ENCODE measurements around the gene PALM. TPM values are rescaled to one million over a fixed set of nuclear protein-coding genes. Genes with fewer than 3 reads are reported as not detected.
A peak's percentile ranks its signal among the peaks of the same experiment; 100 is the strongest.

Gene PALM
- total RNA-seq, 1 experiment from 2014 or later: 18.5 TPM

- Histone ChIP-seq H4K8ac (replicated peaks; ENCODE audit: insufficient read length, low read depth, low read length) (no peak overlapping the region), H4K91ac (ENCODE audit: insufficient read length, low read depth, low read length) (no peak overlapping the region), H3K79me1 (ENCODE audit: insufficient read depth, low read depth, low read length, poor library complexity, severe bottlenecking) (peaks cover 2% of the 10 kb centered on the region), H3K14ac (ENCODE audit: insufficient read depth, low read length) (peak overlapping the region; percentile 71), H3K4ac (ENCODE audit: low read depth, low read length) (no peak overlapping the region), H2BK5ac (ENCODE audit: insufficient read length, low read length) (no peak overlapping the region), H3K27me3 (ENCODE audit: insufficient read depth, low read length) (no peaks in the 10 kb centered on the region), H2AFZ (ENCODE audit: low read length) (no peak overlapping the region), H3K18ac (ENCODE audit: insufficient read length, low read depth, low read length) (no peak overlapping the region), H4K5ac (ENCODE audit: insufficient read length, low read depth, low read length) (no peak overlapping the region), H2BK20ac (ENCODE audit: low read depth, low read length, poor library complexity, severe bottlenecking) (no peak overlapping the region), H2BK15ac (ENCODE audit: low read depth, low read length) (no peak overlapping the region), H2BK120ac (ENCODE audit: low read depth, low read length, poor library complexity, severe bottlenecking) (no peak overlapping the region), H3K23me2 (ENCODE audit: insufficient read length, low read depth, low read length, poor library complexity, severe bottlenecking) (peaks cover 7% of the 10 kb centered on the region), H4K20me1 (ENCODE audit: control insufficient read depth, insufficient read depth, insufficient read length) (peaks cover 8% of the 10 kb centered on the region), H3K4me2 (ENCODE audit: insufficient read depth, insufficient read length, low read length) (peak overlapping the region; percentile 69), H3K9ac (ENCODE audit: extremely low read depth, insufficient read length, low read length) (peak overlapping the region; percentile 73), H3T11ph (ENCODE audit: low read length) (no peak overlapping the region), H3K27ac (ENCODE audit: insufficient read length, low read depth, low read length) (no peak overlapping the region), H3K79me2 (ENCODE audit: insufficient read depth, low read length) (peaks cover 49% of the 10 kb centered on the region; the same call in 1 of the 2 replicates), H3K56ac (ENCODE audit: insufficient read length, low read depth, low read length) (no peak overlapping the region), H3K23ac (ENCODE audit: insufficient read length, low read depth, low read length) (no peak overlapping the region), H2AK5ac (ENCODE audit: insufficient read length, low read length) (no peak overlapping the region), H2BK12ac (ENCODE audit: insufficient read length, low read depth, low read length) (no peak overlapping the region), H3K9me3 (ENCODE audit: control insufficient read depth, low read depth, low read length) (no peaks in the 10 kb centered on the region), H3K4me1 (ENCODE audit: insufficient read depth, low read length) (no peaks in the 10 kb centered on the region; the same call in 1 of the 2 replicates)
- no CpG with 5 or more reads among the region's 81 CpGs for WGBS (ENCODE audit: extremely low coverage, insufficient read length, low lambda C conversion rate)
- no peak for TF ChIP-seq CTCF (conservative IDR thresholded peaks at IDR 0.05)
- peaks cover 0 to 2% (median 0%) of the 10 kb centered on the region in 3 experiments; a peak in 3 of 7 replicates for H3K36me3 Mint-ChIP-seq (ENCODE audit: insufficient read depth in 1 of 3, low read depth in 3 of 3)
- no peak for DNase-seq
- peaks cover 4 to 7% of the 10 kb centered on the region in 2 experiments; a peak in 3 of 5 replicates for H3K9me3 Mint-ChIP-seq
- peak overlapping the region in 1 of 3 experiments; percentile 53; a peak in 1 of 7 replicates for H3K27ac Mint-ChIP-seq
- peaks cover 19% of the 10 kb centered on the region for H3K27me3 Mint-ChIP-seq (ENCODE audit: low read depth)
- peak overlapping the region; percentile 76 to 85 for H3K4me3 Mint-ChIP-seq
- peaks cover 13 to 18% of the 10 kb centered on the region in 2 experiments for H3K4me1 Mint-ChIP-seq
These were observed 46.4 kb upstream of the PALM start for GRCh38 chr19:662207-662961.
